Epithelial cell of esophagus (primary cell): Measurements from ENCODE around the gene RPL9.
"Not testable (repeated sequence)": the region's sequence is repeated elsewhere in the genome, so short reads cannot be mapped to it uniquely, and the experiment has no call there.

Experiments
- DNase-seq: peaks from one replicate; pipeline ENCODE4 v3.0.0; 2010; ENCODE audit warnings: low read depth
- H3K4me3 ChIP-seq: 2 replicates; pipeline ENCODE4 v1.5.1; 2011; ENCODE audit warnings: mild to moderate bottlenecking, low read length, control low read depth
- TF ChIP-seq, protein P1 (sequence below): IDR thresholded peaks from 2 replicates; pipeline ENCODE4 v1.5.1; 2011; ENCODE audit warnings: low read depth, mild to moderate bottlenecking, low read length, control low read depth, inconsistent platforms; ENCODE audit not compliant: insufficient read depth; ENCODE audit errors: missing control alignments

Gene RPL9

DNA sequence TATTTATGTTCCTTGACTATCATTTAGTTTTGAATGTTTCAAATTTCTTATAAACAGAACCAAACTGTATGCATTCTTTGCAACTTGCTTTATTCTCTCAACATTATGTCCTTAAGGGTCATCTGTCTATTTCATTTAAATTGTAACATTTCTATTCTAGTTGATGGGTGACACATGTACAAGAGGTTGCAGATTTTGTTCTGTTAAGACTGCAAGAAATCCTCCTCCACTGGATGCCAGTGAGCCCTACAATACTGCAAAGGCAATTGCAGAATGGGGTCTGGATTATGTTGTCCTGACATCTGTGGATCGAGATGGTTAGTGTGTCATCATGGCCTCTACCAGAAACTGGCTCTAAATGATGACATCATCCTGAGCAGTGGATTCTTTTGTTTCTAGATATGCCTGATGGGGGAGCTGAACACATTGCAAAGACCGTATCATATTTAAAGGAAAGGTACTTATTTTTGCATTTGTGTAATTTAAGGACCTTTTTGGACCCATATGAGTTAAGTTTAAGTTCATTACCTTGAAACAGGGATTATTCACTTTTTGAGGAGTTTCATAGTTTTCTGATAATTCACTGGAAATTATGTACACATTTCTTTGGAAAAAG lies 6.3 kb upstream of the RPL9 start:
- peak; percentile 67 for DNase-seq
- no peak overlapping the region for H3K4me3 ChIP-seq
- TF ChIP-seq, protein P1, sequence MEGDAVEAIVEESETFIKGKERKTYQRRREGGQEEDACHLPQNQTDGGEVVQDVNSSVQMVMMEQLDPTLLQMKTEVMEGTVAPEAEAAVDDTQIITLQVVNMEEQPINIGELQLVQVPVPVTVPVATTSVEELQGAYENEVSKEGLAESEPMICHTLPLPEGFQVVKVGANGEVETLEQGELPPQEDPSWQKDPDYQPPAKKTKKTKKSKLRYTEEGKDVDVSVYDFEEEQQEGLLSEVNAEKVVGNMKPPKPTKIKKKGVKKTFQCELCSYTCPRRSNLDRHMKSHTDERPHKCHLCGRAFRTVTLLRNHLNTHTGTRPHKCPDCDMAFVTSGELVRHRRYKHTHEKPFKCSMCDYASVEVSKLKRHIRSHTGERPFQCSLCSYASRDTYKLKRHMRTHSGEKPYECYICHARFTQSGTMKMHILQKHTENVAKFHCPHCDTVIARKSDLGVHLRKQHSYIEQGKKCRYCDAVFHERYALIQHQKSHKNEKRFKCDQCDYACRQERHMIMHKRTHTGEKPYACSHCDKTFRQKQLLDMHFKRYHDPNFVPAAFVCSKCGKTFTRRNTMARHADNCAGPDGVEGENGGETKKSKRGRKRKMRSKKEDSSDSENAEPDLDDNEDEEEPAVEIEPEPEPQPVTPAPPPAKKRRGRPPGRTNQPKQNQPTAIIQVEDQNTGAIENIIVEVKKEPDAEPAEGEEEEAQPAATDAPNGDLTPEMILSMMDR: no peak

- H3K4me3 ChIP-seq: peak overlapping the region; percentile 89
- DNase-seq: not testable (repeated sequence)
Observed at GRCh38 chr4:39458161-39458504, 589 bp downstream of the RPL9 start.

- TF ChIP-seq, protein P1: no peak
- DNase-seq: no peak
- H3K4me3 ChIP-seq: peak overlapping the region; percentile 89
Observed at GRCh38 chr4:39456946-39457763, 1.6 kb downstream of the RPL9 start.

GRCh38 chr4:39455486-39455885 lies 3.2 kb downstream of the RPL9 start:
- no peak for DNase-seq
- no peak overlapping the region for H3K4me3 ChIP-seq

DNA sequence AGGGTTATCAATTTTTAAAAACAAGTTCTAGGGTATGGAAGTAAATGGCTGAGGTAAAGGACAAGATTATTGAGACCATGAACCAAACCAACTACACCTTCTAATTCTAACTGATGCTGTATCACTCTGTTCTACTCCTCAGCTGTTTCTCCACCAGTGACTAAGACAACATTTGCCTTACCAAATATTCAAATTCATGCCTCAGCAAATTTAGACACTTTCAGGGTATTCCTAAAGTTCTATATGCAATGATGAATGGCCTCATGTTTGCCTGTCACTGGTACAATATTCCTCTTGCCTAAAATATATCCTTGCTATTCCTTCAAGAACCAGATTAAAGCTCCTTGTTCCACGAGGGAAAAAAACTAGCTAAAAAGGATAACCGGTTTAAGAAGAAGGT lies 5.0 kb downstream of the RPL9 start:
- H3K4me3 ChIP-seq: no peak overlapping the region
- TF ChIP-seq, protein P1: no peak
- no peak for DNase-seq

More at GRCh38 chr4:39455486-39455885, 3.2 kb downstream of the RPL9 start:
- TF ChIP-seq, protein P1: no peak

- TF ChIP-seq, protein P1: no peak
- H3K4me3 ChIP-seq: no peak overlapping the region
- DNase-seq: no peak
Observed at GRCh38 chr4:39452860-39453587, 5.7 kb downstream of the RPL9 start.

- no peak for DNase-seq
- no peak overlapping the region for H3K4me3 ChIP-seq
- TF ChIP-seq, protein P1: no peak
Observed at GRCh38 chr4:39452153-39452859, 6.4 kb downstream of the RPL9 start.
